HG02885 (cell line): ENCODE data around the gene MAEA.

Source experiments
- ATAC-seq: cut with Tn5 transposase; IDR thresholded peaks from one replicate; pipeline ENCODE4 v1.9.1; 2021; ENCODE audit warnings: mild to moderate bottlenecking; ENCODE audit not compliant: unreplicated experiment, poor library complexity

Gene MAEA

GRCh38 chr4:1249731-1250526 is 39.8 kb upstream of the MAEA start:
- ATAC-seq, result peak; percentile 2

GRCh38 chr4:1250527-1250812 is 39.2 kb upstream of the MAEA start:
- no peak for ATAC-seq

- ATAC-seq, result no peak
Observed at GRCh38 chr4:1250921-1251772, 38.5 kb upstream of the MAEA start.

- no peak for ATAC-seq
Observed at GRCh38 chr4:1251773-1252066, 38.0 kb upstream of the MAEA start.

GRCh38 chr4:1252928-1253492 is 36.7 kb upstream of the MAEA start:
- no peak for ATAC-seq

- ATAC-seq, result no peak
Observed at GRCh38 chr4:1253831-1254230, 35.9 kb upstream of the MAEA start.

- no peak for ATAC-seq
Observed at GRCh38 chr4:1255151-1255550, 34.5 kb upstream of the MAEA start.

GRCh38 chr4:1255699-1256098 is 34.0 kb upstream of the MAEA start:
- ATAC-seq, result no peak

- no peak for ATAC-seq
Observed at GRCh38 chr4:1258457-1258856, 31.2 kb upstream of the MAEA start.

- ATAC-seq, result no peak
Observed at GRCh38 chr4:1259966-1260365, 29.7 kb upstream of the MAEA start.

- ATAC-seq, result no peak
Observed at GRCh38 chr4:1260418-1261106, 29.1 kb upstream of the MAEA start.

- no peak for ATAC-seq
Observed at GRCh38 chr4:1261107-1261928, 28.4 kb upstream of the MAEA start.

GRCh38 chr4:1264942-1265341 is 24.7 kb upstream of the MAEA start:
- no peak for ATAC-seq

GRCh38 chr4:1265351-1265750 is 24.3 kb upstream of the MAEA start:
- no peak for ATAC-seq

- ATAC-seq, result no peak
Observed at GRCh38 chr4:1266881-1267763, 22.6 kb upstream of the MAEA start.

GRCh38 chr4:1269209-1269608 is 20.5 kb upstream of the MAEA start:
- no peak for ATAC-seq

- ATAC-seq, result no peak
Observed at GRCh38 chr4:1271686-1272085, 18.0 kb upstream of the MAEA start.

GRCh38 chr4:1274871-1275270 is 14.8 kb upstream of the MAEA start:
- no peak for ATAC-seq

- no peak for ATAC-seq
Observed at GRCh38 chr4:1276984-1277383, 12.7 kb upstream of the MAEA start.
